Measurements from ENCODE around the gene TNFRSF13B.

Gene TNFRSF13B

DNA sequence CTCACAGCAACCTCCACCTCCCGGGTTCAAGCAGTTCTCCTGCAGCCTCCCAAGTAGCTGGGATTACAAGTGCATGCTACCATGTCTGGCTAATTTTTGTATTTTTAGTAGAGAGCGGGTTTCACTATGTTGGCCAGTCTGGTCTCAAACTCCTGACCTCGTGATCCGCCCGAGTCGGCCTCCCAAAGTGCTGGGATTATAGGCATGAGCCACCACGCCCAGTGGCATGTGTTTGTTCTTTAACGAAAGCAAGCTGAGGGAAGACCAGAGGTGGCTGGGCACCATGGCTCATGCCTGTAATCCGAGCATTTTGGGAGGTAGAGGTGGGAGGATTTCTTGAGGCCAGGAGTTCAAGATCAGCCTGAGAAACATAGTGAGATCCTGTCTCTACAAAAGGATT lies 18.1 kb downstream of the TNFRSF13B start:
- no peak for DNase-seq

DNA sequence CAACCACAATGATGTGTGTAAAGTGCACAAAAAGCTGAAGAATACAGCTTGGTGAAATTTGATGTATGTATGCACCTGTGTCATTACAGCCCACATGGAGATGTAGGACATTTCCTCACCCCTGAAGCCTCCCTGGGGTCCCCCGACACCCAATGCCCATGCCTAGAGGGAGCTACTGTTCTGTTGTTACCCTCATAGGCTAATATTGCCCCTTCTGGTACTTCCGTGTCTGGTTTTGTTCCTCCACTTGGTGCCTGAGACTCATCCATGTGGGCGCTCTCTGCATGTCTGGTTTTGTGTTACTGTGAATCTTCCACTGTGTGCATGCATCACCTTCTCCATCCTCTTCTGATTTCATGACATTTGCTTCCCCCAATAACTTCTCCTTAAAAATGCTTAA lies 18.6 kb downstream of the TNFRSF13B start:
- DNase-seq: no peak

DNA sequence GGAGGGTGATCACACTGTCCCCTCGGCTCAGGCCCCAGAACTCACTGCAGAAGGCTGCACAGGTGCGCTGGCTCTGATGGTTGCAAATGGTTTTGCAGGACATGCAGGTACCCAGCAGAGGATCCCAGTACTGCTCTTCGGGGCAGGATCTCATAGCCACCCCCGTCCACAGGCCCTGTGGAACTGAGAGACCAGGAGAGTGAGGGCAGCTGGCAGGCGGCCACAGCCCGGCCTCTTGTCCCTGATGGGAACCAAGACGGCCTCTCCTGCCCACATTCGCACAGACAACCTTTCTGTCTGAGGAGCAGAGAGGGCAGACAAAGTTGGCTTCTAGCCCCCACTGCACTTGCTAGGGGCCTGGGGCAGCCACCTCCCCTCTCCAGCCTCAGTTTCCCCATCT lies 19.5 kb downstream of the TNFRSF13B start:
- DNase-seq: no peak

DNA sequence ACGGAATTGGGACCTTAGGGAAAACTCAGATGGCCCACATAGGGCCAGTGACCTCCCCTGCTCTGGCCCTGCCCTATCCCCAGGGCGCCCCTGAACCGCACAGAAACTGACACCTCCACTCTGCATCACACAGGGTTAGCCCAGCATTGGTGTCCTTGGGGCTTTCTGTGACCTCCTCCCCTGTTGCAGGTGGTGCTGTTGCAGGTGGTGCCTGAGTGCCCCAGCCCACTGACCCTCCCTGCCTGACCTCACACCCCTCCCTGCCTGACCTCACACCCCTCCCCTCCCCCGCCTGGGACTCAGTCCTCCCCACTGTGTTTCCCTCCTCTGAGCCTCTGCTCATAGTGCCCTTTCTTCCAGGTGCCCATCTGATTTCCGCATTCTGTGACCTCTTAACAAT lies 21.4 kb downstream of the TNFRSF13B start:
- DNase-seq: no peak

DNA sequence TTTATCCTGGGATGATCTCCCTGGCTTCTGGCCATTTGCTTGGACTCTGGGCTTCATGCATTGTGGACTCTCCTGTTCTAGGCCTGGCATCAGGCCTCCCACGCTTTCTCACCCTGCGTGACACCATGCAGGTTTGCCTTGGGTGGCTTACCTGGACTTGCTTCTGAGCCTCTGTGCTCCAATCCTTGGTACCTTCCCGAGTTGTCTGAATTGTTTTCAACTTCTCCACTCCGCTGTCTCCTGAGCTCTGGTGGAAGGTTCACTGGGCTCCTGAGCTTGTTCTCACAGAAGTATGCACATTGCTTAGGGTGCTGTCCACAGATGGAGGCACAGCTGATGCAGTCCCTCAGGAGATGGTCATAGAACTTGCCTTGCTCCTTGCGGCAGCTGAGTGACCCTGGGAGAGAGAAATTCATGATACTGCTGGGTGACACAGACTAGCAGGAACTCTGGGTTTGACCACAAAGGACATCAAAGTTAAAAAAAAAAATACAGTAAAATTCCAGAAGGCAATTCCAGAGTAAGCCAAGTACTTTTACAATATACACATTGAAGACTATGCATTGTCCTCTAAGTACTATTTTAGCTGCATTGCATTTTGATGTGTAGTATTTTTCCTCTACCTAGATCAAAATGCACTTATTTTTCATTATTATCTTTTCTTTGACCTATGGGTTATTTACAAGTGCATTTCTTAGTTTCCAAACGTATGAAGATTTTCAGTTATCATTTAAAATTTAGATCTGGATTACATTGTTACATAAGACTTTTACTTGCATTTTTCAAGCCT lies 23.1 kb downstream of the TNFRSF13B start:
- DNase-seq: no peak

DNA sequence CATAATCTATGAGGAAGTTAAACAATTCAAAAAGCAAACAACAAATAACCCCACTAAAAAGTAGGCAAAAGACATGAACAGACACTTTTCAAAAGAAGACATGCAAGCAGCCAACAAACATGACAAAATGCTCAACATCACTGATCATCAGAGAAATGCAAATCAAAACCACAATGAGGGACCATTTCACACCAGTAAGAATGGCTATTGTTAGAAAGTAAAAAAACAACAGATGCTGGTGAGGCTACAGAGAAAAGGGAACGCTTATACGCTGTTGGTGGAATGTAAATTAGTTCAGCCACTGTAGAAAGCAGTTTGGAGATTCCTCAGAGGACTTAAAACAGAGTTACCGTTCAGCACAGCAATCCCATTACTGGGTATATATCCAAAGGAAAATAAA lies 24.4 kb downstream of the TNFRSF13B start:
- no peak for DNase-seq

DNA sequence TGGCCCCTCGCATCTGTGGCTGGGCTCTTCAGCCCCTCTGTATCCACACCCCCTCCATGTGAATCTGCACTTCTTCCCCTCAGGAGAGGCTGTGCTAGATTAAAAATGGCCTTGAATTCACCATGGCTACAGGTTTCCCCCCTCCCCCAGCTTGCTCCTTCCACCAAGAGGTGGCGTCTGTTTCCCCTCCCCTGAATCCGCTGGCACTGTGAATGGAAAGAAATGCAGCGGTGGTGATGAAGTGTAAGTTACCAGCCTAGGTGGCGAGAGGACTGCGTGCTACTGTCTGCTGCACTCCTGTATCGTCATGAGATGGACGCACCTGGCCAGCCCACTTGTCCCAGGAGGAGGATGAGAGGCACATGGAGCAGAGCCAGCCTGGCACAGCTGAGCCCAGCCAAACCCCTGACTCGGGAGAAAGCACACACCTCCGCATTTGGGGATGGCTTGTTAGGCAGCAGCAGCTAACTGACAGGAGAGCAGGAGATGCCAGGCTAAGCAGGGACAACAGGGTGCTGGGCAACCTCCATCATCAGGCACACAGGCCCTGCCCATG lies 26.2 kb downstream of the TNFRSF13B start:
- peak; percentile 25 for DNase-seq

DNA sequence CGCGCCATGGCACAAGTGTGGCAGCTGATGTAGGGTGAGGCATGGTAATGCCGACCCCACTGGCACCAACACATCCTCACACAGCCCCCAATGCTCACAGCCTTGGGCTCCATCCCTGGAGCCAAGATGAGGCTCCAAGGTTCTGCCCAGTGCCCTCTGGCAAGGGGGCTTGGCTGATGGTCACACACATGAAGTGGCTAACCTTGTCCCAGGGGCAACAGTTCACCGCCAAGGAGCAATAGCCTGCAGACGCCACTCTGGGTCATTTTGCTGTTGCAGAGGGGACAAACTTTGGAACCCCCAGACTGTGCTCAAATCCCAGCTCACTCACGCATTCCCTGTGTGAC lies 26.8 kb downstream of the TNFRSF13B start:
- no peak for DNase-seq

DNA sequence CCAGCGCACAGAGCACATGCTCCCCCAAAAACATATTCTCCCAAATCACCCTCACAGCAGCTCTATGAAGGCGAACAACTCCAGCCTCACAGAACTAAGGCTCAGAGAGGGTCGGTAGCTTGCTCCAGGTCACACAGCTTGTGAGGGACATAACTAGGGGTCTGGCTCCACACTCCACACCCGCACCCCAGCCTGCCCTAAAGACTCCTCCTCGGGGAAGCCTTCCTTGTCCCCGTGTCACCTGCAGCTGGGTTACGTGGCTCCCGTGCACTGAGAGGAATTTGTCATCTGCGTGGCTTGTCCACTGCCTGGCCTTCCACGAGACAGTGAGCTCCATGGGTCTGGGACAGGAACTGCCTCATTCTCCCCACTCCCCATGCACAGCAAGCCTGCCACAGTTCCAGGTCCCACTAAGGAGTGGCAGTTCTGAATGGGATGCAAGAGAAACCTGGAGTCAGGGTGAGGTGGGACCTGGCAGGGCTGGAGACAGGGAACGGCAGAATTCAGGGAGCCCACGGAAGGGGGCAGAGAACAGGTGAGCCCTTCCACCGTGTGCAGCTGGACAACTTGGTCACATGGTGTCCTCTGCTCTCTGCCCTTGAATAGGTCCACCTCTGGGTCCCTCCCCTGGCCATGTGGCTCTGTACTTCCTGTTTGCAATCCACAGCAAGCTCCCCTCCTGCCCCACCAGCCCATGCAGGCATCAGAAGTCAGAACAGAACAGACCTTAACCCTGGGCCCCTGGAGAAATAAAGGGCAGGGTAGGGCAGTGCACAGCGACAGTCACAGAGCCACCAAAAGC lies 27.4 kb downstream of the TNFRSF13B start:
- DNase-seq: no peak

DNA sequence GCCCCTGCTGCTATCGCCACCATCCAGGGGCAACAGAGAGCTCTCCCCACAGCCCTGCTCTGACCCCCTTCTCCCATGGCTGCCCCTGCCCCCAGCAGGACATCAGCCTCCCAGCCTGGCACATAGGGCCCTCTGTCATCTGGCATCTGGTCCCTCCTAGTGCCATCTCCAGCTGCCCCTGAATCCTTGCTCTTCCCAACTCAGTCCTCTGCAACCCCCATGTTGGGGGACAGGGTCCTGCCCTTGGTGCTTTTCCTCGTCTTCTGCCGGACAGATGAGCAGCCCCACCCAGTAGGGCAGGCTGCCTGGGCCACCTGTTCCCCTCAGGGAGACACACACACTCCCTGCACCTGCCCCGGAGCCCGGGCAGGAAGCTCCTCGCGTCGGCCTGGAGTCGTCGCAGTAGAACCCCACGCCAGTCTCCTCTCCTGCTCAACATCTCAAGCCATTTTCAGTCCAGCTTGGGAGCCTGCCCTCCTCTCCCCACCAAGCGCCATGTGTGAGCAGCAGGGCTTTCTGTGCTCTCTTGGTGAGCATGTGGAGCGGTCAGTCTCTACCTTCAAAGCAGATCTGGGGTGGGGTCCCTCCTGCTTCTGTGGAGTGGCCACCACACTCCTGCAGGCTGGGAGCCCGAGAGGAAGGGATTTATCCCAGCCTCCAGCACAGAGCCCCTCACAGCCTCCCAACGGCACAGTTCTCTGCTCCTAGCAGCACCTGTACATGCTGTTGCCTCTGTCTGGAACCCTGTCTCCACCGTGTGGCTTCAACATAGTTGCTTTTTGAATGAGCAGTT lies 28.2 kb downstream of the TNFRSF13B start:
- no peak for DNase-seq

DNA sequence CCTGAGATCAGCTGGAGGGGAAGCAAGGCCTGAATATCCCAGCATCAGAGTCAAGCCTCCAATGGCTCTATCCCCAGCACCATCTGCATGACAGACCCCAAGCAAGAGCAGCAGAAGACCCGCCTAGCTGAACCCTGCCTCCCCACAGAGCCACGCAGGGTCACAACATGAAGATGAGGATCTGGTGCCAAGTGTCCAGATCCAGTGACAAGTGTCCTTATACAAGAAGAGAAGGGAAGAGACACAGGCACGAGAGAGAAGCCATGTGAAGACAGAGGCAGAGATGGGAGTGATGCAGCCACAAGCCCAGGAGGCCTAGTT lies 28.9 kb downstream of the TNFRSF13B start:
- DNase-seq: no peak

DNA sequence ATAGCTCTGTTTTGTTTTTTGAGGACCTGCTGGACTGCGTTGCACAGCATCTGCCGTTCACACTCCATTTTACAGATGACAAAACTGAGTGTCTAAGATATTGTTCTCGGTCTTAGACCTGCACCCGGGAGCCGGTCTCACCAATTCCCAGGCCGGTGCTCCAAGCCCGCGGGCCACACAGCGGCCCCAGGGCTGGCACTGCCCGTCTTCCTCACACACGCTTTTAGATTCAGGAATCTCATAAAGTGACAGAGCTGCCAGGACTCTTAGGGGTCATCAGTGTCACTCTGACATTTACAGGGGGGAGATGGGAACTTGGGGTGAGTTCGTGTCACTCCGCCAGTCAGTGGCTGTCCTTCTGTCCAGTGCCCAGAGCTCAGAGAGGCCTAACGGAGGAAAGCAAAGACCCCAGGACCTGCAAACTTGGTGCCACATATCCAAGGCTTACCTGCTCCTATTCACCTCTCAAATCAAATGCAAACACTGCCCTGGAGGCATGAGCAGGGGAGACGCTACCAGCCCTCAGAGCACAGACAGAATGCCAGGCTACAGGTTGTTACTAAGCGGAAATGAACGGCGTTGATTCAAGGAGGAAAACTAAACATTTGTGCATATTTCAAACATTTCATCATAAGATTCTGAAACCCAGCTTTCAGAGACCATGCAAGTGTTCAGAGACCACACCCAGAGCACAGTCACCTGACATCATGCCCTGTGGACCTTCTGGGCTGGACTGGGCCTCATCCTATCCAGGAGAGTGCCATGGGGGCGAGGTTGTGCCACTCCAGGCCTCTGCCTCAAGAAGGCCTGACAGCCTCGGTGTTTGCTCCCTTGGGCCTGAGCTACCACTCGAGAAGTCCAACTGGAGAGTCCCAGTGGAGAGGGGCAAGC lies 29.5 kb downstream of the TNFRSF13B start:
- DNase-seq: no peak

DNA sequence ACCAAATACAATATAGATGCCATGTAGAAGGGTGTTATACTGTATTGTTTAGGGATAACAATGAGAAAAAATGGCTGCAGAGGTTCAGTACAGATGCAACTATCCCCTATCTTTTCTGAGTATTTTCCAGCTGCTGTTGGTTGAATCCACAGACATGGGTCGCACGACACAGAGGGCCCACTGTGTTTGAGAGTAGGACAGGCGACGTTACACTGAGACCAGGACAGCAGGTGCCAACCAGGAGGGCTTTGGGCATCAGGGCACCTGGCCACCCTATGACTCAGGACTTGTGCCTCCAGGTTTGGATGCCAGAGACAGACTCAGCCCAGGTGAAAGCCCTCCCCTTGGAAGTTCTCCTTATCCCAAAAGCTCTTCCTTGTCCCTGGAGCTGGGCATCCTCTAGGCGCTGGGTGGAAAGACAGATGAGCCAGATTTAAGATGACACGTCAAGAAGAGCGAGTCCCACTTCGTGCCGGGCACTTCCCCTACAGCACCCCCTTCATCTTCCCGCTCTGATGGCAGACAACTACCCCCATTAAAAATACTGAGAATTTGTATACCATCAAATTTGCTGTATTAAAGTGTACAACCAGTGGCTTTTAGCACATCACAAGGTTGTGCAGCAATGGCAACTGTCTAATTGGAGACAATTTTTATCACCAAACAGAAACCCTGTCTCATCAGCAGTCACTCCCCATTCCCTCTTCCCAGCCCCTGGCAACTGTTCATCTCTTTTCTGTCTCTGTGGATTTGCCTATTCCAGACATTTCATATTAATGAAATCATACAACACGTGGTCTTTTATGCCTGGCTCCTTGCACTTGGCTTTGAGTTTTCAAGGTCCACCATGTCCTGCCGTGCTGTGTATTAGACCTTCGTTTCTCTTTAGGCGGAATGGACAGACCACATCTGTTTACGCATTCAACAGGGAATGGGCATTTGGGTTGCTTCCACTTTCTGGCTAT lies 30.6 kb downstream of the TNFRSF13B start:
- DNase-seq: no peak

DNA sequence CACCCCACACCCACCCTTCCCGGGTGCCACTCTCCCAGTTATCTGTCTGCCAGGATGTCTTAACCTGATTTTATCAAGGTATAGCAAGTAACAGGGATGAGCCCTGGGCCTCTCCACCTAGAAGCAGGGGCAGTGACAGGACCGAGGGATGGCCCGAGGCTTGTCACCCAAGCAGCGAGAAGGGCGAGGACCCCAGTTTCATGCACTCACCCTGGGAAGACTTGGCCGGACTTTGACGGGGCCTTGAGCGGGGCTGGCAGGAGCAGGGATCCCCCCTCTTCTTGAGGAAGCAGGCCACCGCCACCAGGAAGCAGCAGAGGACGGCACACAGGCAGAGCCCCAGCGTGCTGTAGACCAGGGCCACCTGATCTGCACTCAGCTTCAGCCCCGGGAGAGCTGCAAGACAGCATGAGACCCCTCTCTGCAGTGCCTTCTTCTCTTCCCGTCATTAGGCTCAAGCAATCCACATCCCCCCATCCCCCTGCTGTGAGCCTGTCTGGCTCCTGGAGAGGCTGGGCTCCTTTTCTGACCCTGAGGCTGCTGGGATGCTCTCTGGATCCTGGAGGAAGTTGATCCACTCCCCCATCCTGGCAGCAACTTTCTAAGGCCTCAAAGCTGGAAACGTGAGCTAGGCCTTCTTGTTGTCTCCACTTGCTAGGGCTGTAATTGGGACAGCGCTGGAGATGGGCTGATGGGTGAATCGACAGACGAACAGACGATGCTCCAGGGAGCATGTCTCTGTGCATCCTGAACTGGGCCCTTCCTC lies 31.6 kb downstream of the TNFRSF13B start:
- DNase-seq: no peak

DNA sequence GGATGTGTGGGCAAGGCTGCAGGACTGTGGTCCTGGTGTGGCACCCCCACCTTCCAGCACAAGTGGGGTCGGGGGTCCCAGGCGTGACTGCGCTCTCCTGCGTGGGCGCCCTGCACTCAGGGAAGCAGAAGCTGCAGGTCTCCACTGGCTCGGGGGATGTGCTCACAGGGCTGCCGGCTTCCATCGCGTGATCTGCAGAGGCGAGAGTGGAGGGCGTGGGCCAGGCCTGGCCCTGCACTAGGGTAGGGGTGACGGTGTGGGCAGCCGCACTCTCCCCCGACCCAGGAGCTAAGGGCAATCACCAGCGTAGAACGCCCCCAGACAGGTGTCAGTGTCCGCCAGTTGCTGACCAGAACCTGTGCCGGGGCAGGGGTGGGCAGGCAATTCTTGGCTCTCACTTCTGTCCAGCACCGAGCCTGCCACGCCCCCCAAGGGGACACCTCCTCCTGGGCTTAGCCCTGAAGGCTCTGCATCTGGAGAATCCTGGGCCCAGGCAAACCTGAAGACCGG lies 32.3 kb downstream of the TNFRSF13B start:
- DNase-seq: no peak

DNA sequence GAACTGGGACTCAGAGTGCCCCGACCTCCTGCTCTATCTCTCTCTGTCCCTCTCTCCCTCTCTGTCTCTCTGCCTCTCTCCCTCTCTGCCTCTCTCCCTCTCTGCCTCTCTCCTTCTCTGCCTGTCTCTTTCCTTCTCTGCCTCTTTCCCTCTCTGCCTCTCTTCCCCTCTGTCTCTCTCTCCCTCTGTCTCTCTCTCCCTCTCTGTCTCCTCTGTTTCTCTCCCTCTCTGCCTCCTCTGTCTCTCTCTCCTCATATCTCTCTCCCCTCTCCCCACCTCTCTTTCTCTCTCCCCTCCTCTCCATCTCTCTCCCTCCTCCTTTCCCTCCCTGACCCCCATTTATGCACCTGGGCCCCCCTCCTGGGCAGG lies 32.7 kb downstream of the TNFRSF13B start:
- DNase-seq: no peak

DNA sequence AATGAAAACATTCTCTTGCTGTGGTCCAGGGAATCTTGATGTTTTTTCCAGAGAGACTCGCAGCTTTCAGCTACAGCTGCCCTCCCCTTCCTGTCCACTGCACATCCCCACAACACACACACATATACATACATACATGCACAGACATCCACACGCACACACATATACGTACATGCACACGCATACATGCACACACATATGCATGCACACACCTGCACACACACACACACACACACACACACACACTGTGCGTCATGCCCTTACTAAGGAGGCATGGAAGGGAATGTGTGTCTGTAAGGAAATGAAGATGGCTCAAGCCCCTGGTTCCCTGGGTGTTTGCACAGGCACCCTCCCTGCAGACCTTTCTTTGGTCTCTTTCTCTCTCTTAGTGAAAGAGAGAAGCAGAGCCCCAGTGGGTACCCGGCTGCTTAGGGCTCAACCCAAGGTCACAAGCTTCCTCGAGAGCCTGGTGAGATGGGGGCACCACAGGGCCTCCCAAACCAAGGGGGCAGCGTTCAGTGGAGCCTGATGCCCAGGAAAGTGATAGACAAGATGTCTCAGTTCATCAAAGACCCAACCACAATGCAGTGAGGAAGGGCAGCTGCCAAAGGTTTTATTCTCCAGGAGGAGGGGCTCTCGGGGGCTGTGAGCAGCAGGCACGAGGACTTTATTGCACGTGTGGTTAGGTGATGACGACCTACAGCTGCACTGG lies 33.3 kb downstream of the TNFRSF13B start:
- peak; percentile 21 for DNase-seq

DNA sequence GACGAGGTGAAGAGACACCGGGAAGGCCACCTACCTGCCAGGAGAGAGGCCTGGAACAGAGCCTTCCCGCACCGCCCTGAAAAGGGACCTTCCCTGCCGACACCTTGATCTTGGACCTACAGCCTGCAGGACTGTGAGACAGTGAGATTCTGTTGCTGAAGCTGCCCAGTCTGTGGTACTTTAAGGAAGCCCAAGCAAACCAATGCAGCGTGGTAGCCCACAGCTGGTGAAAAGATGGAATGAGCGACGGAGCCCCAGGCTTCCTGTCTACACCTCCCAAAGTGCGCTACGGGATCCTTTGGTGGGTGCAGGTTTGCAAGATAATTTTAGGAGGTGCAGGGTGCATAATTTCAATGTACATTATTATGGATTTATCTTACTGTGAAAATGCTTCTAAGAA lies 33.9 kb downstream of the TNFRSF13B start:
- no peak for DNase-seq

DNA sequence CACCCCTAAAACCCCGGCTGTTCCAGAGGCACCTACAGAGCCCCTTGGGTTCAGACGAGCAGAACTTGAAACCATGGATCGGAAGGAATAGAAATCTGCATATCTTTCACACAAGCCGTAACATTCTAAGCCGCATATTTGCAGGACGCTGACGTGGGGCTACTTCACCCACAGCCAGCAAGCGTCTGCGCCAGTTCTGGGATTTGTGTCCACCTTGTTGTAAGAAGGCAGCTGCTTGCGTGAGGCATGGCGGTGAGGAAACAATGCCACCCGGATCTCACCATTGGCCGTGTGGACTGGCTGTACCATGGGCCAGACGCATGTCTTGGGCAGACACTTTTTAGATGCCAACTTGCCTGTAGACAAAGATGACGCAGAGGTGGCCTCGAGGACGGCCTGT lies 34.5 kb downstream of the TNFRSF13B start:
- DNase-seq: no peak
